HG03066 (cell line): Measurements from ENCODE around the gene CACNA2D3.

Source experiments
- ATAC-seq: cut with Tn5 transposase; IDR thresholded peaks from one replicate; pipeline ENCODE4 v1.9.1; 2021; ENCODE audit warnings: low read depth; ENCODE audit not compliant: unreplicated experiment

The CACNA2D3 gene

GRCh38 chr3:54168451-54168850 lies 46.1 kb downstream of the CACNA2D3 start:
- no peak for ATAC-seq

- ATAC-seq = no peak
These were observed 47.2 kb downstream of the CACNA2D3 start for GRCh38 chr3:54169524-54169923.

DNA sequence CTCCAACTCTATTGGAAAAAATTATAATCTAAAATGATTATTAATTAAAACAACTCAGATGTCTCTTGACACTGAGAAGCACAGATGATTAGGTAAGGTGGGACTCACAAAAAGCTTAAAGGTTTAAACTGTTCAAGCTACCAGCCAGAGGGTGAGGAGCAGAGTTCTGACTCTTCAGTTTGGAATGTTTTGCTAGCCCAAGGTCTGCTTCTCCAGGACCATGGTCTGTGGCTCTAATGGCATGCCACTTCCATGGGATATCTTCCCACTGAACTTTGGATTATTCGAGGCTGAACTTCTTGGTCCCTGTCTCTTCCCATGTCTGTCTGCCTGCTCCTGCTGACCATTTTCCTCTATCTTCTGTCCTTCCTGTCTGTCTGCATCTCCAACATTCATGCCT lies 49.2 kb downstream of the CACNA2D3 start:
- ATAC-seq = no peak

DNA sequence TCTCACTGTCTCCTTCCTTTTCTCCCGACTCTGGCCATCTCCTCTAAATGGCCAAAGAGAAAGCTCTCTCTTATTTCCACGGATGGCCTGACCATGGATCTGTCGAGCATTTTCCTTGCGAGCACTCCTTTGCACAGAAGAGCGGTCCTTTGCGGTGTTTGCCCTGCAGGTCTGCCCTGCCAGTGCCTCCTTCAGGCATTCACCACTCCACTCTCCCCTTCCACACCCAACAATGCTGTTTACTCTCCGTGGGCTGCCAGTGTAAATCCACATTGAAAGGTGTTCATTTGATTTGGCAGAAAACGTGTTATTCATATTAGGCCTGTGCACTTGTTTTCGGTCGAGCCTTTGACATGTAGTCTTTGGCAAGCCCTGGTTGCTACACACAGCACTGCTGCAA lies 49.6 kb downstream of the CACNA2D3 start:
- no peak for ATAC-seq

GRCh38 chr3:54173371-54173770 lies 51.0 kb downstream of the CACNA2D3 start:
- no peak for ATAC-seq

DNA sequence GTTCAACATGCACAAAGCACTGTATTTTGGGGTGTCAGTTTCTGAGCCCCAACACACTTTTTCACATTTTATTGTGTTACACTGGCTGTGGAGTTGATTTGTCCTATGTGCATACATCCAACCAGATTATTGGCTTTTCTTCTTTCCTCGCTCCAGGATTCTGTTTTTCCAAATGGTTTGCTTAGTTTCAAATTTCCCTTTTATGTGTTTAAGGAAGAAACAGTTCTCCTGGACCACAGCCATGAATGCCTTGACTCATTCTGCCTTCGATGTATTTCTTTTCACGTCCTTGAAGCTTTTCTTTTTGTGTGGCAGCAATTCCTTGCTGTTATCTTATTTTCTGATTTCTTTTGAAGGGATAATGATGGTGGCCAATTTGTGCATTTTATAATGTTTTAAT lies 53.8 kb downstream of the CACNA2D3 start:
- ATAC-seq = no peak

GRCh38 chr3:54177816-54178215 lies 55.5 kb downstream of the CACNA2D3 start:
- no peak for ATAC-seq

DNA sequence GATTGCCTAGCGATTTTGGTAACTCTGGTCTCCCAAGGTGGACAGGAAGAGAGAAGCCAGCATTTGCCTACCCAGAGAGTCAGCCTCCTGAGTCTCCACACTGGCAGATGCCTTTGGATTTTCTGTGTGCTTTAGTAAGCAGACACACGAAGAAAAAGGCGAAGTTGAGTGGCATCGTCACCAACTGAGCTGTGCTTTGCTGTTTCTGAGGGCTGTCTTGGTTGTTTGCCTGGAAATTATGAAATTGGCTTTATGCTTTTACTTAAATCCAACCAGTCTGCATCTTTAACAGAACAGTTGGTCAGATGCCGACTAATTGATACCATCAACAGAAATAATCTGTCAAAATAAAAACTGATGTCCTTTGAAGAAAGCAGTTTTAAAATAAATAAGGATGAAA lies 56.0 kb downstream of the CACNA2D3 start:
- no peak for ATAC-seq

GRCh38 chr3:54180921-54181320 lies 58.6 kb downstream of the CACNA2D3 start:
- ATAC-seq = no peak

DNA sequence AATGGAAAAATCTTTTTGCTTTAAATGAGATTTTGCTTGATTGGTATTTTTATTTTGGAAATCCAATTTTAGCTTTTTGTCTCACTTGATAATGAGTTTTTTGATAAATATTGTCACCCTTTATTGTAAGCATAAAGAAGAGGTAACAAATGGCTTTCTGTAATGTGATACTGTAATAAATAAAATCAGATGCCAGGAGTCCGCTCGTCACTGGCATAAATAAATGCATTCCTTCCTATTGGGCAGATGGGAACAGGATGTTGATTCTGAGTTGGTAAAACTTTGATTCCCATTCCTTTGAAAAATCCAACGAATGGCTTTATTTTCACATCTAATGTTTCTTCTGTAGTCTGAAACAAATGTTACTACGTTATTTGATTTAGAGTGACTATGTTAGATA lies 59.9 kb downstream of the CACNA2D3 start:
- ATAC-seq = no peak

GRCh38 chr3:54185740-54186139 lies 63.4 kb downstream of the CACNA2D3 start:
- ATAC-seq = no peak

DNA sequence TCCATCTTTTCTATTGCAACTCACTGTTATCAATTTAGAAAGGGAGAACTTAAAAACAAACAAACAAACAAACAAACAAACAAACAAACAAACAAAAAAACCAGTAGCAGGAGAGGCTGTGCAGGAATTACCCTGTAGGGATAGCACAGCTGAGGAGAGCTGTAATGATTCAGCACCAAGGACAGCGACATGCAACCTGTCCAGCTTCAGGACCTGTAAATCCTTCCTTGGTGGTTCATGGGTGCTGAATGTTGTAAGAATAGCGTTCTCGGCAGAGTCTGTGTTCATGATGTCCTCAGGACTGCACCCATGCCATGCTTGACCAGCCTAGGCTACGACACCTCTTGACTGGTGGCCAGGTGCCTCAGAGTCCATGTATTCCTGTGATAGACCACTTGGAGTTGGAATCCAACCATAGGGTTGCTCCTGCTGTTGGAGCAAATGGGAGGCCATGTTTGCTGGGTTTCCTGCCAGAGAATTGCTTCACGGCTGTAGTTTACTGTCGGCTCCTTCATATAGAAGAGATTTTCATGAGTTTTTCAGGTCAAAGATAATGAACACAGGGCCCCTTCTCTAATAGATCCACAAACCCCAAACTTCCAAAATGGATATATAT lies 65.9 kb downstream of the CACNA2D3 start:
- no peak for ATAC-seq

DNA sequence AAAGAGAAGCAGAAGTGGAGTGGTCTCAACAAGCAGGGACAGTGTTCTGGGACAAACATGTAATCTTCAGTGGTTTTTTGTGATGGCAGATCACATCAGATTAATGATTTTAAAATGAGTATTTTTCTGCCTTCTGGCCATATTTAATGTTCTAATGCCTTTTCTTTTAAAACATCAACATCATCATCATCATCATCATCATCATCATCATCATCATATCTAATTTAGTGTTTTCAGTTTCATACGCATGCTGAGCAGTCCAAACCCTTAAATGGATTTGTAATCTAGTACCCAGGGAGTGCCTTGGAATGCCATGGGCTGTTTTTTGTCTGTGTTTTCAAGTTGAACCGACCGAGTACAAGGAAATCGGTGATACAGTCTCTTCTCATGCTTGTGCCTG lies 68.9 kb downstream of the CACNA2D3 start:
- ATAC-seq = no peak

GRCh38 chr3:54192026-54192425 lies 69.7 kb downstream of the CACNA2D3 start:
- no peak for ATAC-seq

DNA sequence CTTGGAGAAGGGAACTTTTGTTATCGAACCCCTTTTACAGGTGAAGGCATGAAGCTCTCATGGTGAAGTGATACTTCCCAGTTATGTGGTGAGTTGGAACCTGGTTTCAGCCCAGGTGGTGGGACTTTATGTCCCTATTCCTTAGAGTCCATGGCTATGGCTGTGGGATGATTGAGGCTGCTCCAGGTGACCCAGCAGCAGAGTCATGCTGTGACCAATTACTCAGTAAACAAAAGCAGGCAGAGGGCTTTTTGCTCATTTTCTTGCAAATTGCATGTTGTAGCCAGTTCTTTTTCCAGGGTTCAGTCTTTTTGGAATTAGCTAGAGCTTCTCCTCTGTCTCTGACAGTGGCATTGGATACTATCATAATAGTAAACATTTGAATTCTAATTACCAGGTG lies 70.7 kb downstream of the CACNA2D3 start:
- ATAC-seq = no peak

GRCh38 chr3:54196360-54196991 lies 74.1 kb downstream of the CACNA2D3 start:
- ATAC-seq = no peak

GRCh38 chr3:54197509-54197908 lies 75.2 kb downstream of the CACNA2D3 start:
- no peak for ATAC-seq

DNA sequence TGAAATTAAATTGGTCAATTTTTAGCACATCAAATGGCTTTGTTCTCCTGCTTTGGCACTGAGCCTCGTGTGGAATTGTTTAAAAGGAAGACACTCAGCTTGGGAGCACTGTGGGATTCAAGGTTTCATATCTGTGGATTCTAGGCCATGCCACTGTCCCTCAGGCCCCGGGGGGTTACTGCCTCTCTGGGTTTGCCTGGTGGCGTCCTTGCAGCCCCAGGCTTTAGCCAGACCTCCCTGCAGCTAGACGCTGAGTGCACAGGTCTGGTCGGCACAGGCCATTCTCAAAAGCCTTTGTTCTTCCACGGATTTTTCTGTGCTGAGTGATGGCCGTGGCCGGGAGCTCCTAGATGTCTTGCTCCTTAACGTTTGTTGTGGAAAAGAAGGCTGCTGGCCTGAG lies 76.2 kb downstream of the CACNA2D3 start:
- ATAC-seq = no peak

- ATAC-seq = no peak
These were observed 79.7 kb downstream of the CACNA2D3 start for GRCh38 chr3:54202054-54202453.

- ATAC-seq = no peak
These were observed 80.4 kb downstream of the CACNA2D3 start for GRCh38 chr3:54202651-54203248.

GRCh38 chr3:54206874-54207273 lies 84.5 kb downstream of the CACNA2D3 start:
- ATAC-seq = no peak

DNA sequence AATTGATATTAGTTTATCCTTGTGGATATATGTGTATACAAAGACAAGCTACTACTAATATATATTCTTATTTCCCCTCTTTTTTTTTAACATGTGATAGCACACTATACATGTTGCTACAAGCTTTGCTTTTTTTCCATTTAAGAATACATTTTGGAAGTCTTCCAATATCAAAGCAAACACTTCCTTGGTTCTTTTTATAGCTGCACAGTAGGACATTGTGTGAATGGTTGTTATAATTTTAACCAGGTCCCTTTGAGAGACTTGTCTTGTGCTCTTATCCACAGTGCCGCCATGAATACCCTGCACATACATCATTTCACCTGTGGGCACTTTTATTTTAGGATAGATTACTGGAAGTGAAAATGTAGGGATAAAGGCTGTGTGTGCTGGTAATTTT lies 88.7 kb downstream of the CACNA2D3 start:
- ATAC-seq = no peak
